Activated CD8-positive, alpha-beta memory T cell treated with anti-CD3 and anti-CD28 coated beads, Interleukin-2, amount 10 ng/mL, durations not matched to agents 7 days and 5 days (primary cell): Measurements from ENCODE around the gene ZPR1. TPM values are rescaled to one million over a fixed set of nuclear protein-coding genes. Genes with fewer than 3 reads are reported as not detected.
"Not testable (repeated sequence)": the region's sequence is repeated elsewhere in the genome, so short reads cannot be mapped to it uniquely, and the experiment has no call there.

Experiments
- ATAC-seq: fragments of 150-1000 bp; cut with Tn5 transposase; one replicate; pipeline ENCODE4 v1.10.0; 2021; ENCODE audit warnings: moderate library complexity
- CTCF ChIA-PET: fragments of 350-600 bp; sonication (Branson Sonifier 250); formaldehyde crosslinking; loops from one replicate; lab custom pipeline; 2021; ENCODE audit warnings: antibody characterized with exemption; lab: Charles Lee
- DNase-seq: peaks from one replicate; pipeline ENCODE4 v3.0.0-alpha.2; 2020
- H3K27ac Mint-ChIP-seq: one replicate; pipeline ENCODE4 v1.8.0; 2021; ENCODE audit warnings: mild to moderate bottlenecking, mixed read lengths
- H3K27me3 Mint-ChIP-seq: one replicate; pipeline ENCODE4 v1.8.0; 2021; ENCODE audit warnings: mixed read lengths
- H3K36me3 Mint-ChIP-seq: one replicate; pipeline ENCODE4 v1.8.0; 2021; ENCODE audit warnings: mild to moderate bottlenecking, mixed read lengths
- H3K4me1 Mint-ChIP-seq: one replicate; pipeline ENCODE4 v1.8.0; 2021; ENCODE audit warnings: mixed read lengths
- H3K4me3 Mint-ChIP-seq: one replicate; pipeline ENCODE4 v1.8.0; 2021; ENCODE audit warnings: mild to moderate bottlenecking, moderate library complexity, mixed read lengths
- H3K9me3 Mint-ChIP-seq: one replicate; pipeline ENCODE4 v1.8.0; 2022; ENCODE audit warnings: low read depth, mixed read lengths
- total RNA-seq, 2 experiments: library from RNA; stranded (reverse); gene quantifications; one replicate each; pipeline ENCODE4 v1.2.3, GENCODE V29; 2021

Gene ZPR1
- total RNA-seq, 2 experiments from 2014 or later, result 66.6 to 72.1 TPM

GRCh38 chr11:116786326-116786725 lies 1.5 kb downstream of the ZPR1 start:
- peaks cover 67% of the 10 kb centered on the region for H3K4me1 Mint-ChIP-seq
- peaks cover 50% of the 10 kb centered on the region for H3K36me3 Mint-ChIP-seq
- peaks cover 2% of the 10 kb centered on the region for H3K27me3 Mint-ChIP-seq
- DNase-seq (no peak), ATAC-seq (no peak)
- CTCF ChIA-PET, result interaction anchor here (0.8 to 9.1 kb wide), 6 partner anchors 12 to 444 kb away, joined by 3 to 187 read pairs (median 33); partner anchors contain the start of genes APOA1 and BUD13
- H3K4me3 Mint-ChIP-seq, result peak overlapping the region; percentile 82
- no peaks in the 10 kb centered on the region for H3K9me3 Mint-ChIP-seq
- H3K27ac Mint-ChIP-seq, result peak overlapping the region; percentile 5

- DNase-seq, result peak; percentile 62
- H3K36me3 Mint-ChIP-seq, result peaks cover 81% of the 10 kb centered on the region
- H3K27me3 Mint-ChIP-seq, result no peaks in the 10 kb centered on the region
- peak overlapping the region; percentile 78 for H3K27ac Mint-ChIP-seq
- H3K4me3 Mint-ChIP-seq, result no peak overlapping the region
- peak; percentile 67 for ATAC-seq
- no peaks in the 10 kb centered on the region for H3K9me3 Mint-ChIP-seq
- CTCF ChIA-PET, result interaction anchor here (1.0 to 1.5 kb wide), 2 partner anchors 9 to 53 kb away, joined by 6 to 8 read pairs; partner anchors contain the start of gene APOA5
- peaks cover 74% of the 10 kb centered on the region for H3K4me1 Mint-ChIP-seq
Observed at GRCh38 chr11:116782728-116783127, 5.1 kb downstream of the ZPR1 start.

DNA sequence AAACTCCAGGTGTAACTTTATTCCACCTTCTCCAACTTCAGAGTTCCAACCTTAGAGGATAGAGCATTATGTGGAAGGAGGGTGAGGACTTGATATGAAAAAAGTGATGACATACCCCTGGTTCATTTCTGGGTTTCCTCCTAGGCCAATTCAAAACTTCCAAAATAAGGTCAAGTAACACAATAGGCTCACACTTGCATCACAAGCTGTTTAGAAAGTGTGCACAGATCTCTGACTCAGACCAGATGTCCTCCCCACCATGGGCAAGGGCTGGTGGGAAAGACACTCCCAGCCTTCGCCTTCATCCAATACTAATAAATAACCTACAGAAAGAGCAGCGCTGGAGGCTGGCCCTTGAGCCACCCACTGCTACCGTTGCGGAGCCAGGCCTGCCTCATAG lies 9.3 kb downstream of the ZPR1 start:
- peaks cover 68% of the 10 kb centered on the region for H3K36me3 Mint-ChIP-seq
- DNase-seq, result no peak
- CTCF ChIA-PET, result interaction anchor here (1.6 kb wide), 1 partner anchor 9 kb away, joined by 5 read pairs; the partner anchor contains the start of gene ZPR1
- ATAC-seq, result no peak
- H3K4me1 Mint-ChIP-seq, result peaks cover 67% of the 10 kb centered on the region
- no peak overlapping the region for H3K4me3 Mint-ChIP-seq
- no peak overlapping the region for H3K27ac Mint-ChIP-seq
- H3K9me3 Mint-ChIP-seq, result no peaks in the 10 kb centered on the region
- no peaks in the 10 kb centered on the region for H3K27me3 Mint-ChIP-seq

DNA sequence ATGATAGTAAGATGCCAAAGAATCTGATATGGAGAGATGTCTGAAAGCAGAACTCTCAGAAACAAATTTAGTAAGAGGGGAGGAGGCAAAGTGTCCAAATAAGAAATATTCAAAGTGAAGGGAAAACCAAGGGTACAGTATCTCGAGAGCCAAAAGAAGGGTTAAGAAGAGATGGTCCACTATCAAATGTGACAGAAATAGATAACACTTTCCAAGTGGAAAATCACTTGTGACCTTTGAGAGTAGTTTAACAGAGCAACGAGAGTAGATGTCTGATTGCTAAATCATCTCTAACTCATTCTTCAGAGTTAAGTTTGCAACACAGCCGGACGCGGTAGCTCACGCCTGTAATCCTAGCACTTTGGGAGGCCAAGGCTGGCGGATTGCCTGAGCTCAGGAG lies 10.8 kb downstream of the ZPR1 start:
- Mint-ChIP-seq H3K9me3 (no peaks in the 10 kb centered on the region), H3K27ac (no peak overlapping the region), H3K36me3 (peaks cover 55% of the 10 kb centered on the region), H3K4me1 (peaks cover 57% of the 10 kb centered on the region), H3K4me3 (no peak overlapping the region), H3K27me3 (no peaks in the 10 kb centered on the region)
- no peak for ATAC-seq
- CTCF ChIA-PET, result no interaction called here
- no peak for DNase-seq

- H3K9me3 Mint-ChIP-seq, result no peaks in the 10 kb centered on the region
- H3K4me1 Mint-ChIP-seq, result peaks cover 60% of the 10 kb centered on the region
- CTCF ChIA-PET, result interaction anchor here (6.0 kb wide), 1 partner anchor 12 kb away, joined by 59 read pairs; the partner anchor contains the start of genes APOA5 and ZPR1
- DNase-seq (no peak), ATAC-seq (no peak)
- no peak overlapping the region for H3K4me3 Mint-ChIP-seq
- no peaks in the 10 kb centered on the region for H3K27me3 Mint-ChIP-seq
- H3K27ac Mint-ChIP-seq, result no peak overlapping the region
- H3K36me3 Mint-ChIP-seq, result peaks cover 52% of the 10 kb centered on the region
Observed at GRCh38 chr11:116776522-116776984, 11.3 kb downstream of the ZPR1 start.

DNA sequence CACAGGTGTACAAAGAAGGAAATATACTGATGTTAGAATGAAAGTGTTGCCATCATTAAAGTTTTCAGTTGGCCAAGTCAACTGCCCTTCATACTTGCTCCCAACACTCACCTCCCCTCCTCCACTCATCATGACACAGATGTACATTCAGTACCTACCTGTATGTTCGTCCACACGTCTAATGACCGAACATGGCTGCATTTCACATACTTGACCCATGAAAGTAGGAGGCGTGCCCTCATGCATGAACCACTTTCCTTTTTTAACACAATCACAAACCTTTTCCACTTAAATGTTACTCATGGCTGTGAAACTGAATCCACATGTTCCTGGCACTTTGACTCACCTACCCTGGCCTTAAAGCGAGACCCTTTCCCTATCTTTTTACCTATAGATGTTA lies 11.8 kb downstream of the ZPR1 start:
- H3K4me3 Mint-ChIP-seq, result no peak overlapping the region
- H3K27ac Mint-ChIP-seq, result peak overlapping the region; percentile 4
- CTCF ChIA-PET, result interaction anchor here (6.0 kb wide), 1 partner anchor 13 kb away, joined by 59 read pairs; the partner anchor contains the start of genes APOA5 and ZPR1
- peaks cover 47% of the 10 kb centered on the region for H3K36me3 Mint-ChIP-seq
- no peak for DNase-seq
- no peak for ATAC-seq
- H3K27me3 Mint-ChIP-seq, result no peaks in the 10 kb centered on the region
- no peaks in the 10 kb centered on the region for H3K9me3 Mint-ChIP-seq
- H3K4me1 Mint-ChIP-seq, result peaks cover 59% of the 10 kb centered on the region

- Mint-ChIP-seq H3K36me3 (peaks cover 44% of the 10 kb centered on the region), H3K27me3 (no peaks in the 10 kb centered on the region), H3K4me3 (no peak overlapping the region), H3K27ac (peak overlapping the region; percentile 44), H3K9me3 (no peaks in the 10 kb centered on the region), H3K4me1 (peaks cover 57% of the 10 kb centered on the region)
- ATAC-seq (no peak), DNase-seq (no peak)
- CTCF ChIA-PET, result interaction anchor here (1.0 to 6.0 kb wide), 3 partner anchors 14 to 330 kb away, joined by 3 to 59 read pairs (median 4); partner anchors contain the start of genes APOA5 and ZPR1
Observed at GRCh38 chr11:116774661-116775060, 13.2 kb downstream of the ZPR1 start.

DNA sequence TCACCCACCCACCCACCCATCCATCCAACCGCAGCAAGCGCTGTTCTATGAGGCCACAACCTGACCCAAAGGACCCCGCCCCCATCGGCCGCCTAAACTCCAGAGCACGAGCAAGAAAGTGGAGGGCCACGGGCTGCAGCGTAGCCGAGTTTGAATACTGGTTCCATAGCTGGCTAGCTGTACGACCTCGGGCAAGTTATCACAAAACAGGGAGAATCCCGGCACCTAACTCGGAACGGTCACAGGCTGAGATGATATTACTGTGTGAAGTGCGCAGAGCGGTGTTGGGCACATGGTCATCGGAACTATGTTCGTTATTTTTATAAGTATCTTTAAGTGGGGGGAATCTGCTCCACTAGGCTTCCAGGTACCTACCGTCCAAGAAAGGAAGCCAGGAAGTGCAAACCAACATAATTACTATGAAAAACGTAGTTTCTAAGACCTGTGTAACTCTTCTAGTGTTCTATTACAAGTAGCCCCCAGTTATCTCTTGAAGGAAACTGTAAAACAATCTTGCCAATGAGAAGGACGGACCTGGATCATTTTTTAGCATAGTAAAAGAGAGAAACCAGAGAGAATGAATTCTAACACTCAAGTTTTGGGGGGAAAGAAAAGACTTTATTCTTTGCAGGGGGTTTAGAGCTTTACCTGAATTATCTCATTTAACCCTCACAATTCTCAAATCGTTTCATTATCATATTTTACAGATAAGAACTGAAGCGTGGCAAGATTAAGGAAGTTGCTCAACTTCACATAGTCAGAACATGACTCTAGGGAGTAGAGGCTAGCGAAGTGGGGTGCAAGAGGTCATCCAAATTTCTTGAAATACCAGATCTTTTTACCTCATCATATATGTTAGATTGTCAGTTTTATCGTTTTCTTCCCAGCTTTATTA lies 14.4 kb downstream of the ZPR1 start:
- peaks cover 58% of the 10 kb centered on the region for H3K4me1 Mint-ChIP-seq
- peaks cover 41% of the 10 kb centered on the region for H3K36me3 Mint-ChIP-seq
- no peak for DNase-seq
- peak overlapping the region; percentile 93 for H3K27ac Mint-ChIP-seq
- CTCF ChIA-PET, result interaction anchor here (0.6 to 6.0 kb wide), 8 partner anchors 15 to 370 kb away, joined by 3 to 59 read pairs (median 4); partner anchors contain the start of genes APOA5, SIK3 and ZPR1
- no peaks in the 10 kb centered on the region for H3K27me3 Mint-ChIP-seq
- ATAC-seq, result peak; percentile 14
- peak overlapping the region; percentile 90 for H3K4me3 Mint-ChIP-seq
- H3K9me3 Mint-ChIP-seq, result no peaks in the 10 kb centered on the region

- DNase-seq (peak; percentile 95), ATAC-seq (peak; percentile 92)
- Mint-ChIP-seq H3K4me3 (peak within 1 kb of the TSS; percentile 90), H3K36me3 (peaks cover 36% of the 10 kb centered on the region), H3K27ac (peak within 1 kb of the TSS; percentile 93), H3K4me1 (peaks cover 56% of the 10 kb centered on the region), H3K27me3 (no peaks in the 10 kb centered on the region), H3K9me3 (no peaks in the 10 kb centered on the region)
- CTCF ChIA-PET, result interaction anchor here (0.6 to 6.0 kb wide), 6 partner anchors 16 to 360 kb away, joined by 3 to 59 read pairs (median 4); partner anchors contain the start of genes APOA5, SIK3 and ZPR1
Observed at GRCh38 chr11:116772443-116773202, 15.2 kb downstream of the ZPR1 start, which contains the start of gene BUD13. Gene BUD13, minus strand, starts transcription at chr11:116772987. Its CDS starts 23 bp downstream, at chr11:116772964.

GRCh38 chr11:116771935-116772334 lies 15.9 kb downstream of the ZPR1 start:
- DNase-seq (no peak), ATAC-seq (no peak)
- Mint-ChIP-seq H3K27ac (peak overlapping the region; percentile 93), H3K9me3 (no peaks in the 10 kb centered on the region), H3K4me1 (peaks cover 53% of the 10 kb centered on the region), H3K4me3 (peak overlapping the region; percentile 90), H3K27me3 (no peaks in the 10 kb centered on the region), H3K36me3 (peaks cover 31% of the 10 kb centered on the region)
- CTCF ChIA-PET, result interaction anchor here (1.3 to 6.0 kb wide), 2 partner anchors 17 kb away, joined by 3 to 59 read pairs; partner anchors contain the start of genes APOA5 and ZPR1

- CTCF ChIA-PET, result interaction anchor here (1.0 kb wide), 1 partner anchor 29 kb away, joined by 3 read pairs; the partner anchor contains the start of gene APOA5
- Mint-ChIP-seq H3K9me3 (no peaks in the 10 kb centered on the region), H3K4me3 (no peak overlapping the region), H3K27ac (no peak overlapping the region), H3K4me1 (peaks cover 2% of the 10 kb centered on the region), H3K36me3 (peaks cover 54% of the 10 kb centered on the region), H3K27me3 (no peaks in the 10 kb centered on the region)
- DNase-seq (no peak), ATAC-seq (no peak)
Observed at GRCh38 chr11:116762132-116762531, 25.7 kb downstream of the ZPR1 start.

- H3K27ac Mint-ChIP-seq, H3K27me3 Mint-ChIP-seq, DNase-seq, ATAC-seq, H3K4me3 Mint-ChIP-seq, H3K4me1 Mint-ChIP-seq, CTCF ChIA-PET, H3K9me3 Mint-ChIP-seq: not testable (repeated sequence)
- H3K36me3 Mint-ChIP-seq, result peaks cover 62% of the 10 kb centered on the region
Observed at GRCh38 chr11:116756044-116756443, 31.8 kb downstream of the ZPR1 start.
